GM12874 (cell line): ENCODE results near the gene SPATA12.

Experiments
- CTCF ChIP-seq: IDR thresholded peaks from 2 replicates; pipeline ENCODE4 v1.5.1; 2011; ENCODE audit warnings: low read depth, mild to moderate bottlenecking, control low read depth, low read length, moderate library complexity; ENCODE audit not compliant: insufficient read depth

SPATA12 gene

GRCh38 chr3:57082481-57082880 lies 22.0 kb downstream of the SPATA12 start:
- no peak for TF ChIP-seq CTCF

- no peak for TF ChIP-seq CTCF
Measured at GRCh38 chr3:57085211-57085610, 24.7 kb downstream of the SPATA12 start.

- TF ChIP-seq CTCF = no peak
Measured at GRCh38 chr3:57086201-57086600, 25.7 kb downstream of the SPATA12 start.

GRCh38 chr3:57087361-57088092 lies 27.1 kb downstream of the SPATA12 start:
- no peak for TF ChIP-seq CTCF

- no peak for TF ChIP-seq CTCF
Measured at GRCh38 chr3:57088503-57088902, 28.0 kb downstream of the SPATA12 start.

GRCh38 chr3:57089043-57089442 lies 28.6 kb downstream of the SPATA12 start:
- TF ChIP-seq CTCF = no peak

- no peak for TF ChIP-seq CTCF
Measured at GRCh38 chr3:57091521-57092273, 31.2 kb downstream of the SPATA12 start.
